GM19324 (cell line): ENCODE measurements around the gene SRMS.

Experiments used
- ATAC-seq: cut with Tn5 transposase; IDR thresholded peaks from one replicate; pipeline ENCODE4 v1.9.1; 2021; ENCODE audit warnings: mild to moderate bottlenecking, moderate library complexity; ENCODE audit not compliant: unreplicated experiment, low FRiP score

SRMS gene

GRCh38 chr20:63555661-63556381 lies 8.3 kb upstream of the SRMS start:
- no peak for ATAC-seq

GRCh38 chr20:63554361-63555278 lies 7.1 kb upstream of the SRMS start:
- ATAC-seq = no peak

DNA sequence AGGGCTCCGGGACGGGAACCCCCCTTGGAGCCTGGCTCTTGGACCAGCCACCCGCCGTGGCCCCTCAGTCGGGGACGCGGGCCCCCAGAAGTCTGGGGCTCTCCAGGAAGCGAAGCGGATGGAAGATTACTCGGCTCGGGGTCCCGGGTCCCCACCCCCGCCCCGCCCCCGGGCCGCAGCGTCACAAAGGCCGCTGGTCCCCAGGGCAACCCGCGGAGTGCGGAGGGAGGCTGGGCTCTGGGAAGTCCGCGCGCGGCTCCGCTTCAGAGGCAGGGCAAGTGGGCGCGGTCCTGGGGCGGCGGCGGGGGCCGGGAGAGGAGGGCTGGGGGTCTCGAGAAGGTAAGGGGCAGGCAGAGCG lies 6.4 kb upstream of the SRMS start, which contains the start of gene FNDC11:
TSS of gene FNDC11 (plus strand) at position 227 of the 358 bp plus-strand sequence. CDS start 1,505 bp downstream, outside the sequence.
- peak; percentile 14 for ATAC-seq

DNA sequence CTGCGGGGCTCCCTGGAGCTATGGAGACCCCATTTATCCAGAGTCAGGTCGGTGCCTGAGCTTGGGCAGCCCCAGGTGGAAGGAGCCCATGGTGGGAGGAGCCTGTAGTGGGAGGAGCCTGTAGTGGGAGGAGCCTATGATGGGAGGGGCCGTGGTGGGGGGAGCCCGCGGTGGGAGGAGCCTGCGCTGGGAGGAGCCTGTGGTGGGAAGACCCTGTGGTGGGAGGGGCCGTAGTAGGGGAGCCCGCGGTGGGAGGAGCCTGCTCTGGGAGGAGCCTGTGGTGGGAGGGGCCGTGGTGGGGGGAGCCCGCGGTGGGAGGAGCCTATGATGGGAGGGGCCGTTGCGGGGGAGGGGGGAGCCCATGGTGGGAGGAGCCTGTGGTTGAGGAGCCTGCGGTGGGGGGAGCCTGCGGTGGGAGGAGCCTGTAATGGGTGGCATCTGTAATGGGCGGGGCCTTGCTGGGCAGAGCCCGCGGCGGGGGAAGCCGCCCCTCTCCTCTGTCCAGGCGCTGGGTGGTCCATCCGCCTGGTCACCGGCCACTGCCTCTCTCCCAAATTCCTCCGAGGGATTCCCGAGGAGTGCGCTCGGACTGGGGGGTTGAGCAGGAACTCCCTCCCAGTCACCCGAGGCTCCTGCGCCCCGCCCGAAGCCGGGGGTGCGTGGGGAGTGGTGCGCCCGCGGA lies 5.8 kb upstream of the SRMS start:
- peak; percentile 48 for ATAC-seq

DNA sequence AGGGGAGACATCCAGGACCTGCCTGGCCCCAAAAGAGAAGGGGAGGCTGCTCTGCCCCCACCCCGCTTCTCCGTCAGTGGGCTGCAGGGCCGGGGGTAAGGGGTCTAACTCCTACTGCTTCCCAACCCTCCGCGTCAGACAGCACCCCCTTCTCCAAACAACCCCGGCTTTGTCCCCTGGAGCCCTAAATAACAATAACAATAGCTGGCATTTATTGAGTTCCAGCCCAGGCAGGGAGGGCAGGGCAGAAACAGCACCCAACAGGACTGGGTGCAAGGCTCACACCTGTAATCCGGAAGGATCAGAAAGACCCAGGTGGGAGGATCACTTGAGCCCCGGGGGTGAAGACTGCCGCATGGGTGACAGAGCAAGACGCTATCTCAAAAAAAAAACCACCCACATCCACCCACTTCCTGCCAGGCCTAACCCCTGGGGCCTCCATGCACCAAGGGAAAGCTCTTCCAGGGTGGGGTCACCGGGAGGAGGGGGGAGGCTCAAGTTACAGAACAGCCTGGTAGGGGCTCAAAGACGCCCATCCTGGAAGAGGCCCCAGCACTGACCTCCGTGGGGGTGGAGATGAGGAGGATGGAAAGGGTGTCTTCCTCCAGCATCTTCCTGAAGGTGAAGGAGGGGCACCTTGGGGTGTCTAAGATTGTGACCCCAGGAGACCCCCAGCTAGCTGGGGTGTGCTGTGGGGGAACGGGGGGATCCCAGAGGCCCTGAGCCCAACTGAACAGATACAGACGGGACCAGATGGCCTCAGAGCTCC lies 5.1 kb upstream of the SRMS start:
- peak; percentile 14 for ATAC-seq

GRCh38 chr20:63551068-63551467 lies 3.5 kb upstream of the SRMS start:
- no peak for ATAC-seq

DNA sequence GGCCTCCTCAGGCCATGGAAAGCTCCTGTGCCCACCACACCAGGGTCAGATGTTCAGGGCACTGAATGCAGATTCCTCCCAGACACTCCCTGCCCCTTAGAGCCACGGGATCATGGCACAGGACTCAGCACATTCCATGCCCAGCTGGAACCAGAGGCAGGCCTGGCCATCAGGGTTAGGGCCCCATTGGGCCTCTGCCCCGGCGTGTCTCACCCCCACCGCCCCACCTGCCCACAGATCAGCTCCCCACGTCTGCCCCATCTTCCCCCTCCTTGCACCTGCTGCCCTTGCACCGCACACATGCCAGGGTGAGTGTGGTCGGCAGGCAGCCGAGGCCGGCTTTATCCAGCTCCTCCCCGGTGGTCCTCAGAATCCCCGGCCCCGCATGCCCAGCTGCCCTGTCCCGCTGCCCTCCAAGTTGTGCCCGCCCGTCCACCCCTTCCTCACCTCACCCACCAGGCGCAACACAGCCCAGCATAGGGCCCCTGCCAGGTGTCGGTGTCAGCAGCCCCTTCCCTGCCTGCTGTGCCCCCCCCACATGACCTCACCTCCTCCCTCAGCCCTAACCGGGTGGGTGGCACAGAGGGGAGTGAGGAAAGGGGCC lies 2.2 kb upstream of the SRMS start:
- no peak for ATAC-seq

- ATAC-seq = no peak
Measured at GRCh38 chr20:63549019-63549418, 1.5 kb upstream of the SRMS start.

GRCh38 chr20:63548542-63548941 lies 993 bp upstream of the SRMS start:
- ATAC-seq = no peak

GRCh38 chr20:63546956-63547724 lies 409 bp downstream of the SRMS start:
- ATAC-seq = no peak

GRCh38 chr20:63546256-63546955 lies 1.1 kb downstream of the SRMS start:
- ATAC-seq = no peak

DNA sequence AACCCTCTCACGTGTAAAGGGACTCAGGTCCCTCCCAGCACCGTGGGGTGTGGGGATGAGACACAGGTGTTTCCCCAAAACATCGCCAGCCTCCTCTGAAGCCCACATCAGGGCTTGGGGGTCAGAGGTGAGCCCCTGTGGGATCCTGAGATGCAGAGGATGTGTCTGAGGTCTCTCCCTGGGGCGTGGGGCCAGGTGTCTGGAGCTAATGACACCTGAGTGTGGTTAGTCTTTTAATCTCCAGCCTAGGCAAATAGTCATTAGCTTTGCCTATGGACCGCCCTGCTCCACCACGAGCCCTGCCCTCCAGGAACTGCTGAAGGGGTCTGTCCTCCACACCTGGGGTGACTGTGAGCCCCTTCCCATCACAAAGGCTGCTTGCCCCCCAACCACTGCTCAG lies 1.7 kb downstream of the SRMS start:
- ATAC-seq = no peak

- no peak for ATAC-seq
Measured at GRCh38 chr20:63544958-63545516, 2.5 kb downstream of the SRMS start.

DNA sequence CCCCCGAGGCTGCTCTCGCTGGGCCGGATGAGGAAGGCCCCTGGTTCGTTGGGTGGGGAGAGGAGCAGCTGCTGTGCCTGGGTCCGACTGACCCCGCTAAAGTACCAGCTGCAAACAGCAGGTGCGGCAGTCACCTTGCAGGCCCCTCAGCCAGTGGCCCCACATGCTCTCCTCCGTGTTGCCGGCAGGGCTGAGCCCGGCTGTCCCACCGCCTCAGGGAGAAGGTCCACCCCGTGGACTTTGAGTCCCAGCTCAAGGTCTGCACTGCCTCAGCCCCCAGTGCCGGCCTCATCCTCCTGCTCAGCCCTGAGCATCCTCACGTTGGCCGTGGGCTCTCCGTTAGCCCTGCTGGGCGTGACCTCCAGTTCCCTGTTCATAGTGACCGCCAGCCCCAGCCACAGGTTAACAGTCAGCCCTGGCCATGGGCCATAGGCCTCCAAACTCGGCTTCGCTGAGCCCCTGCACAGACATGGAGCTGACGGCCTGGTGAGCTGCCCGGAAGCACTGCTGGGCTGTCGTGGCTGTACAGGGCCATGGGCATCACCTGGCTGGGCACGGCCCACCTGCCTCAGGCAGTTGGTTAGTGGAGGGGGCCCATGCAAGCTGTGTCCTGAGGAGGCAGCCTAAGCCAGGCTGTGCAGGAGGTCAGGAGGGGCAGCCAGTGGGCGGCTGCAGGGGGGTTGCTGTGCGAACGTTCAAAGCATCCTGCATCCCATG lies 3.1 kb downstream of the SRMS start:
- no peak for ATAC-seq

- no peak for ATAC-seq
Measured at GRCh38 chr20:63543733-63544132, 3.8 kb downstream of the SRMS start.

DNA sequence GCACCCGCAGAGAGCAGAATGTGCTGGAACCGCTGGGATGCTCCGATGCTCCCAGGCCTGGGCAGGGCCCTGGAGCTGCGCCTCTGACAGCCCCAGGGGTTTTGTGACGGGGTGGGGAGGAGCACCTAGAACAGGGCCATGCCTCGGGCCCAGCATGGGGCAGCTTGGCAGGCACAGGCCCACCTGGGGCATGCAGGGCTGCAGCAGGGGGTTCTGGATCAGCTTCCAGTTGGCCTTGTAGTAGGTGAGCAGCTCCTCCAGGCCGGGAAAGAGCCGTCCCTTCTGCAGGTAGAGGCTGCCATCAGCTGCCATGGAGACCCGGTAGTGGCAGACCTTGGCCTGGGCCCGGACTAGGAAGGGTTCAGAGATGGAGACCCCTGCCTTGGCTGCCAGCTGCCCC lies 4.4 kb downstream of the SRMS start:
- ATAC-seq = no peak

DNA sequence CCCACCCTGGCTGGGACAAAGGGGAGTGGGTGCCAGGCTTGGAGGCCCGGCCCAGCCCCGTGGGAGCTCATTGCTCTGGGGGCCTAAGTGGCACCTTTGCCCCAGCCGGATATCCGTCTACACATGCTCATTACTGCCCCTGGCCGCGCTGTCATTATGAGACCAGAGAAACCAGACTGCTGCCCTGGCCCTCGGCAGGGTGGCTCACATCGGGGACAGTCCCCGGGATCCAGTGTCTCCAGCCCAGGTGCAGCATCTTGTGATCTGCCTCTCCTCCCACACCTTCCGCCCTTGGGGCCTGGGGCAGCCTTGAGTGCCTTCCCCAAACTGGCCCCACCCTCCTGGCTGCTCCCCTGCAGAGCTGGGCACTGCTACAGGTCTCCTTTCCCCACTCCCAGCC lies 4.9 kb downstream of the SRMS start:
- no peak for ATAC-seq
